HepG2 (cell line): ENCODE data around the gene CDK3. TPM values are rescaled to one million over a fixed set of nuclear protein-coding genes. Genes with fewer than 3 reads are reported as not detected.

Experiments used
- ATAC-seq: fragments of 200-7000 bp; cut with Tn5 transposase; 3 replicates; pipeline ENCODE4 v1.9.1; 2020; ENCODE audit warnings: mild to moderate bottlenecking, moderate library complexity
- BruUV-seq: library from RNA; stranded (reverse); fragments of 400-500 nt; replicated peaks from 2 replicates; lab custom pipeline; 2021; lab: Mats Ljungman, UMichigan
- CTCF ChIA-PET: fragments of 300-600 bp; formaldehyde crosslinking; extraction: SDS; loops from one replicate; lab custom pipeline; 2021; ENCODE audit warnings: low total read pairs, inconsistent platforms, low intra/inter-chr PET ratio; lab: Yijun Ruan, JAX
- POLR2A ChIA-PET: fragments of 350-600 bp; sonication (Branson Sonifier 250); formaldehyde crosslinking; loops from one replicate; lab custom pipeline; 2020; ENCODE audit warnings: antibody characterized with exemption, inconsistent platforms; lab: Yijun Ruan, JAX
- DNase-seq: peaks from one replicate; pipeline ENCODE4 v3.0.0-alpha.2; 2015; ENCODE audit warnings: low spot score
- FAIRE-seq: peaks from 3 replicates; lab custom pipeline; 2011; peaks lifted over from hg19 to GRCh38; lab: Jason Lieb, UNC
- H2AFZ ChIP-seq: one replicate; pipeline ENCODE4 v1.6.1; 2011; ENCODE audit warnings: low read length, inconsistent platforms
- H3K27ac ChIP-seq: fragments of 300-600 bp; 3 replicates; pipeline ENCODE4 v1.8.0; 2011; ENCODE audit warnings: mixed run types, mild to moderate bottlenecking, mixed read lengths, low read length, inconsistent platforms; ENCODE audit not compliant: insufficient read depth; ENCODE audit errors: extremely low read length
- H3K27me3 ChIP-seq, 2 experiments: fragments of 200-600 bp in 1 of 2; 2 replicates in 1 of 2; 3 replicates in 1 of 2; pipeline versions ENCODE4 v1.6.0 to v1.8.0; 2011; ENCODE audit warnings: low read length in 2 of 2, mild to moderate bottlenecking in 2 of 2, moderate library complexity in 2 of 2, inconsistent platforms in 1 of 2; ENCODE audit not compliant: insufficient read depth in 2 of 2, control insufficient read depth in 1 of 2
- H3K36me3 ChIP-seq, 2 experiments: fragments of 200-600 bp in 1 of 2; replicated peaks in 1 of 2; 2 replicates in 1 of 2; 3 replicates in 1 of 2; pipeline versions ENCODE4 v1.5.1 to v1.8.0; 2011; ENCODE audit warnings: low read length in 2 of 2, inconsistent platforms in 1 of 2; ENCODE audit not compliant: insufficient read depth in 2 of 2, control insufficient read depth in 1 of 2
- H3K4me1 ChIP-seq: 2 replicates; pipeline ENCODE4 v1.5.1; 2012; ENCODE audit warnings: low read length, inconsistent platforms; ENCODE audit not compliant: insufficient read depth
- H3K4me2 ChIP-seq: 2 replicates; pipeline ENCODE4 v1.6.0; 2011; ENCODE audit warnings: low read depth, low read length, inconsistent platforms
- H3K4me3 ChIP-seq, 3 experiments: fragments of 200-600 bp in 1 of 3; sonication (generic), shearing (Covaris generic) in 1 of 3; replicated peaks in 1 of 3; 2 replicates each; pipeline ENCODE4 v1.5.1; 2011 to 2016; ENCODE audit warnings: low read length in 3 of 3, inconsistent platforms in 2 of 3, low read depth in 2 of 3, mild to moderate bottlenecking in 2 of 3, control low read depth in 1 of 3, mixed read lengths in 1 of 3; ENCODE audit not compliant: insufficient read depth in 1 of 3
- H3K79me2 ChIP-seq: one replicate; pipeline ENCODE4 v1.6.1; 2011; ENCODE audit warnings: low read length, inconsistent platforms; ENCODE audit not compliant: insufficient read depth
- H3K9ac ChIP-seq: 2 replicates; pipeline ENCODE4 v1.6.0; 2011; ENCODE audit warnings: mild to moderate bottlenecking, low read depth, low read length, inconsistent platforms; ENCODE audit not compliant: insufficient read depth
- H3K9me3 ChIP-seq: 2 replicates; pipeline ENCODE4 v1.5.1; 2012; ENCODE audit warnings: mild to moderate bottlenecking, low read length
- H4K20me1 ChIP-seq: 2 replicates; pipeline ENCODE4 v1.6.0; 2011; ENCODE audit warnings: inconsistent platforms, mild to moderate bottlenecking, low read length, moderate library complexity; ENCODE audit not compliant: insufficient read depth
- DPF2 ChIP-seq: sonication (generic); formaldehyde crosslinking; IDR thresholded peaks from 2 replicates; pipeline ENCODE4 v1.4.0; 2020; ENCODE audit warnings: mild to moderate bottlenecking, low read depth, missing genetic modification reagents, borderline replicate concordance
- DRAP1 ChIP-seq: IDR thresholded peaks from 2 replicates; pipeline ENCODE4 v1.6.1; 2016; ENCODE audit warnings: missing genetic modification reagents, missing compliant biosample characterization
- HES4 ChIP-seq: sonication (generic); formaldehyde crosslinking; IDR thresholded peaks from 2 replicates; pipeline ENCODE4 v1.9.0; 2021; ENCODE audit warnings: mild to moderate bottlenecking, missing genetic modification reagents, borderline replicate concordance
- ISX ChIP-seq: sonication (generic); formaldehyde crosslinking; conservative IDR thresholded peaks from 2 replicates; pipeline ENCODE4 v1.5.0; 2020; ENCODE audit warnings: missing genetic modification reagents
- MTF2 ChIP-seq: sonication (generic); formaldehyde crosslinking; IDR thresholded peaks from 2 replicates; pipeline ENCODE4 v1.5.0; 2020; ENCODE audit warnings: missing genetic modification reagents, borderline replicate concordance
- RBM22 ChIP-seq: fragments of 200-400 bp; formaldehyde crosslinking; optimal IDR thresholded peaks from 2 replicates; pipeline ENCODE3; 2017; ENCODE audit warnings: mild to moderate bottlenecking, low read length, moderate library complexity
- RBM39 ChIP-seq: fragments of 200-400 bp; formaldehyde crosslinking; IDR thresholded peaks from one replicate; pipeline ENCODE4 v1.6.1; 2018; ENCODE audit warnings: antibody characterized with exemption, mild to moderate bottlenecking, low read depth, low read length; ENCODE audit not compliant: poor library complexity, severe bottlenecking
- RFX5 ChIP-seq: IDR thresholded peaks from 2 replicates; pipeline ENCODE4 v1.6.1; 2011; ENCODE audit warnings: low read depth, low read length, improper control_type of control experiment
- SSRP1 ChIP-seq: IDR thresholded peaks from 2 replicates; pipeline ENCODE4 v1.6.1; 2016; ENCODE audit warnings: control low read depth
- YEATS4 ChIP-seq: sonication (generic); formaldehyde crosslinking; IDR thresholded peaks from 2 replicates; pipeline ENCODE4 v1.4.0; 2020; ENCODE audit warnings: missing genetic modification reagents, borderline replicate concordance
- ZFP1 ChIP-seq: IDR thresholded peaks from 2 replicates; pipeline ENCODE4 v1.6.1; 2016
- ZFP36L2 ChIP-seq: sonication (generic); formaldehyde crosslinking; IDR thresholded peaks from 2 replicates; pipeline ENCODE4 v1.4.0; 2020; ENCODE audit warnings: missing genetic modification reagents
- ZNF362 ChIP-seq: sonication (generic); formaldehyde crosslinking; IDR thresholded peaks from 2 replicates; pipeline ENCODE4 v1.4.0; 2020; ENCODE audit warnings: missing genetic modification reagents, mild to moderate bottlenecking, borderline replicate concordance
- ZNF367 ChIP-seq: sonication (generic); formaldehyde crosslinking; IDR thresholded peaks from 2 replicates; pipeline ENCODE4 v1.4.0; 2020; ENCODE audit warnings: missing genetic modification reagents, borderline replicate concordance
- ZNF710 ChIP-seq: sonication (generic); formaldehyde crosslinking; IDR thresholded peaks from 2 replicates; pipeline ENCODE4 v1.5.0; 2020; ENCODE audit warnings: mild to moderate bottlenecking, missing genetic modification reagents, borderline replicate concordance
- ZNF747 ChIP-seq: sonication (generic); formaldehyde crosslinking; IDR thresholded peaks from 2 replicates; pipeline ENCODE4 v1.8.1; 2023; ENCODE audit warnings: missing genetic modification reagents, mild to moderate bottlenecking, borderline replicate concordance
- ZSCAN31 ChIP-seq: sonication (generic); formaldehyde crosslinking; IDR thresholded peaks from 2 replicates; pipeline ENCODE4 v1.5.0; 2020; ENCODE audit warnings: low read depth, mild to moderate bottlenecking, missing genetic modification reagents
- WGBS: methylation state at CpG from one replicate; pipeline ENCODE4 v1.1.6; 2017; ENCODE audit warnings: low lambda C conversion rate; 5-methylcytosine and 5-hydroxymethylcytosine counted together
- in situ Hi-C: cut with HindIII; loops from 2 replicates; pipeline ENCODE4 v1.10.0; 2017; ENCODE audit warnings: low pct_unique_long_range_greater_than_20kb; ENCODE audit not compliant: extremely low pct_ligation_motif_present
- intact Hi-C: fragments of 100-400 bp; cut with micrococcal nuclease; formaldehyde crosslinking; loops from one replicate; pipeline ENCODE4 v1.10.0; 2022; ENCODE audit not compliant: unreplicated experiment
- polyA plus RNA-seq, 8 experiments: library from polyadenylated mRNA; depleted of rRNA in 3 of 8; stranded (reverse) in 7 of 8; unstranded in 1 of 8; fragments of >200 nt; fragmentation: Illumina TruSeq in 4 of 8; extraction: Trizol in 4 of 8; gene quantifications; 2 replicates each; pipeline versions ENCODE4 v1.2.1 to v1.2.3, GENCODE V29; 2011 to 2016; ENCODE audit warnings: low read depth in 4 of 8, missing spikeins in 1 of 8, mixed read lengths in 1 of 8; ENCODE audit not compliant: insufficient read depth in 1 of 8
- total RNA-seq, 5 experiments: library from RNA; depleted of rRNA; stranded (reverse); fragments of >200 nt; fragmentation: Illumina TruSeq; extraction: Trizol; gene quantifications; 2 replicates each; pipeline ENCODE4 v1.2.3, GENCODE V29; 2016; ENCODE audit warnings: low read depth in 1 of 5
- TF ChIP-seq, protein P1 (sequence below): sonication (generic); formaldehyde crosslinking; IDR thresholded peaks from 2 replicates; pipeline ENCODE4 v1.8.1; 2023; ENCODE audit warnings: mild to moderate bottlenecking, moderate library complexity, missing genetic modification reagents
- TF ChIP-seq, protein P2 (sequence below): sonication (generic); formaldehyde crosslinking; IDR thresholded peaks from 2 replicates; pipeline ENCODE4 v1.5.0; 2020; ENCODE audit warnings: missing genetic modification reagents

Gene CDK3
- total and polyA plus RNA-seq, 2 of the 13 experiments (the other 11 are each of a cell fraction or from before 2014, with no cell fraction given) = 5.8 to 11.4 TPM

DNA sequence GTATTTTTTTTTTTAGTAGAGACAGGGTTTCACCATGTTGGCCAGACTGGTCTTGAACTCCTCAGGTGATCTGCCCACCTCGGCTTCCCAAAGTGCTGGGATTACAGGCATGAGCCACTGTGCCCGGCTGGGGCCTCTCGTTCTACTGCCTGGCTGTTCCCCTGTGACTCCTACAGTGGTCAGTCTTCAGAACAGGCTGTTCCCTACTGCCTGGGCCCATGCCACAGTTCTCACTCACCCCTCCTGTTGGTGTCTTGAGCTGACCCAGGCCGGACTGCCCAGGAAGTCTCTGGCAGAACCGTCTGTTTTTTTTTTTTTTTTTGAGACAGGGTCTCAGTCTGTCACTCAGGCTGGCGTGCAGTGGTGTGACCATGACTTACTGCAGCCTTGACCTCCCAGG is 3.3 kb downstream of the CDK3 start:
- H4K20me1 ChIP-seq = no peaks in the 10 kb centered on the region
- H3K4me2 ChIP-seq = peak overlapping the region; percentile 46
- POLR2A ChIA-PET = interaction anchor here (0.6 to 14.3 kb wide), 34 partner anchors 8 to 495 kb away, joined by 3 to 481 read pairs (median 5); partner anchors contain the start of genes ACOX1, EVPL, FBF1 and MRPL38
- H3K27ac ChIP-seq = peak overlapping the region; percentile 83
- no peak overlapping the region for H2AFZ ChIP-seq
- ATAC-seq (peak; percentile 2; the same call in 1 of the 3 replicates), FAIRE-seq (no peak), DNase-seq (no peak)
- no TSS peak for BruUV-seq
- no peaks in the 10 kb centered on the region for H3K27me3 ChIP-seq
- CTCF ChIA-PET = interaction anchor here (0.8 to 3.9 kb wide), 2 partner anchors 78 to 98 kb away, joined by 3 to 55 read pairs; partner anchors contain the start of gene MRPL38
- 44% methylated on average over 6 of the region's 6 CpGs for WGBS
- in situ Hi-C loops (no loop called here), intact Hi-C loops (loop anchor here (1.0 kb wide), 2 partner anchors 25 kb away; partner anchors contain the start of genes ACOX1 and TEN1)
- H3K9ac ChIP-seq = peak overlapping the region; percentile 35; the same call in 1 of the 2 replicates
- peaks cover 0 to 2% of the 10 kb centered on the region in 2 experiments; a peak in 1 of 5 replicates for H3K36me3 ChIP-seq
- H3K79me2 ChIP-seq = no peaks in the 10 kb centered on the region
- peaks cover 71% of the 10 kb centered on the region for H3K4me1 ChIP-seq
- H3K9me3 ChIP-seq = no peaks in the 10 kb centered on the region
- H3K4me3 ChIP-seq = peak overlapping the region in 1 of 3 experiments; percentile 38; a peak in 1 of 6 replicates
- TF ChIP-seq RBM22 (no peak), ZNF747 (no peak), DPF2 (CRISPR knock-in tag) (no peak), ZFP36L2 (no peak), ZNF367 (no peak), SSRP1 (CRISPR knock-in tag) (0 out of 2 replicates have a peak, but pooled peaks have one; percentile 11), RBM39 (no peak), MTF2 (CRISPR knock-in tag) (no peak), HES4 (CRISPR knock-in tag) (no peak), ZNF362 (peak; percentile 23; the same call in 1 of the 2 replicates), DRAP1 (CRISPR knock-in tag) (no peak), ZSCAN31 (CRISPR knock-in tag) (0 out of 2 replicates have a peak, but pooled peaks have one; percentile 0), ISX (CRISPR knock-in tag) (no peak), ZFP1 (CRISPR knock-in tag) (no peak), ZNF710 (no peak), YEATS4 (CRISPR knock-in tag) (no peak), RFX5 (no peak)
- TF ChIP-seq, protein P1, sequence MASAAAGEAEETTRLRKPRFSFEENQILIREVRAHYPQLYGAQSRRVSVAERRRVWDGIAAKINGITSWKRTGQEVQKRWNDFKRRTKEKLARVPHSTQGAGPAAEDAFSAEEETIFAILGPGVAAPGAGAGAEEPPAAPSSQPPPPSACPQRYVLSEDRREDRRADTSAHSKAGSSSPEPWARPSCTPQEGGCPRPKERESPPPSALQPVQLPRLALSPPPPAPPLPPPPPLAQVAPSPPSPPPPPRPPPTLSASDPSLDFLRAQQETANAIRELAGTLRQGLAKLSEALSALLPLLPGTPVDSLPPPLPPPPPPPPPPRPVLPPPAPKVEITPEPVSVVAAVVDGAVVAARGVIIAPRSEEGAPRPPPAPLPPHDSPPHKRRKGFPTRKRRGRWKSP = 0 out of 2 replicates have a peak, but pooled peaks have one; percentile 3
- TF ChIP-seq, protein P2, sequence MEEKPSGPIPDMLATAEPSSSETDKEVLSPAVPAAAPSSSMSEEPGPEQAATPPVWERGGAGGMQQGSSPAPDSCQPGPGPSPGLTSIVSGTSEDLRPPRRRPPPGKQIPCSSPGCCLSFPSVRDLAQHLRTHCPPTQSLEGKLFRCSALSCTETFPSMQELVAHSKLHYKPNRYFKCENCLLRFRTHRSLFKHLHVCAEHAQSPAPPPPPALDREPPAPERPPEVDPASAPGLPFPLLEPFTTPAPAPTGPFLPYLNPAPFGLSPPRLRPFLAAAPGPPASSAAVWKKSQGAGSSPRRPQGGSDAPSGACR = 0 out of 2 replicates have a peak, but pooled peaks have one; percentile 6
